ENCODE data around the gene KIF26A.

DNA sequence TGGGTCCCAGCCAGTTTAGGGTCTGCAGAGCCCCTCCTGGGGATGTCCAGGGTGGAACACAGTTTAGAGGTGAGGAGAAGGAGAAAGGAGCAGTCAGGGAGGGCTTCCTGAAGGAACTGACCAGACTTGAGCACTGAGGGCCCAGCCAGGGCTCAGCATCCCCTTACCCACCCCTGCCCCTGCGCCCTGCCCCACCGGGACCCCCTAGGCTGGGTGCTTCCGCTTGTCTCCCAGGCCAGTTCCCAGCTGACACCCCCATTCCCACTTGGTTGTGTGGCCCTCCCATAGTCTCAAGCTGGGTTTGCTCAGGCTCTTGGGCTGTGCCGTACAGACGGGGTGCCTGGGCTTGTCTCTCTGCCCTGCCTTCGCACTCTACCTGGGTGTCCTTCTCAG lies 26.3 kb upstream of the KIF26A start:
- no peak for TF ChIP-seq EZH2 (IDR thresholded peaks at IDR 0.05; ENCODE audit: borderline replicate concordance)
- TF ChIP-seq, protein P1, sequence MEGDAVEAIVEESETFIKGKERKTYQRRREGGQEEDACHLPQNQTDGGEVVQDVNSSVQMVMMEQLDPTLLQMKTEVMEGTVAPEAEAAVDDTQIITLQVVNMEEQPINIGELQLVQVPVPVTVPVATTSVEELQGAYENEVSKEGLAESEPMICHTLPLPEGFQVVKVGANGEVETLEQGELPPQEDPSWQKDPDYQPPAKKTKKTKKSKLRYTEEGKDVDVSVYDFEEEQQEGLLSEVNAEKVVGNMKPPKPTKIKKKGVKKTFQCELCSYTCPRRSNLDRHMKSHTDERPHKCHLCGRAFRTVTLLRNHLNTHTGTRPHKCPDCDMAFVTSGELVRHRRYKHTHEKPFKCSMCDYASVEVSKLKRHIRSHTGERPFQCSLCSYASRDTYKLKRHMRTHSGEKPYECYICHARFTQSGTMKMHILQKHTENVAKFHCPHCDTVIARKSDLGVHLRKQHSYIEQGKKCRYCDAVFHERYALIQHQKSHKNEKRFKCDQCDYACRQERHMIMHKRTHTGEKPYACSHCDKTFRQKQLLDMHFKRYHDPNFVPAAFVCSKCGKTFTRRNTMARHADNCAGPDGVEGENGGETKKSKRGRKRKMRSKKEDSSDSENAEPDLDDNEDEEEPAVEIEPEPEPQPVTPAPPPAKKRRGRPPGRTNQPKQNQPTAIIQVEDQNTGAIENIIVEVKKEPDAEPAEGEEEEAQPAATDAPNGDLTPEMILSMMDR (IDR thresholded peaks at IDR 0.05; ENCODE audit: poor library complexity) = no peak

Measured in hepatocyte (in vitro differentiated cells).